GDM1 (cell line): ENCODE measurements around the gene CDH8.

ENCODE experiments used
- DNase-seq: peaks from one replicate; lab custom pipeline; 2025; lab: John Stamatoyannopoulos, UW

Gene CDH8

DNA sequence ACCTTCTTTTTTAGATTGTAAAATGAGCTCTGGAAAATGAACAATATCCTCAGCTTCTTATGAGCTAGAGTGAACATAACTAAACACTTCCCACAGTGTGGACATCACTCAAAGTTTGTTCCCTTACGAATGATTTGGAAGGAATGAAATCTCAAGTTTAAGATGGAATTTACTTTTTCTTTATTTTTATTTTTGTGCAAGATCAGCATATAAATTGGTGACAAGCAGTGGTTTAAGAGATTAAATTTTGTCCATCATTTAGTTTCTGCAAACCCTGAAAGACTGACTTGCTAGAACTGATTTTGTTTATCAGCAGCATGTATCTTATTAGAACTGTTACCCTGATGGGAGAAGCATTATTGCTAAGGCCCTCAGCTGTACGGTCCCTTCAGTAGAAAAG lies 420.1 kb downstream of the CDH8 start:
- no peak for DNase-seq

DNA sequence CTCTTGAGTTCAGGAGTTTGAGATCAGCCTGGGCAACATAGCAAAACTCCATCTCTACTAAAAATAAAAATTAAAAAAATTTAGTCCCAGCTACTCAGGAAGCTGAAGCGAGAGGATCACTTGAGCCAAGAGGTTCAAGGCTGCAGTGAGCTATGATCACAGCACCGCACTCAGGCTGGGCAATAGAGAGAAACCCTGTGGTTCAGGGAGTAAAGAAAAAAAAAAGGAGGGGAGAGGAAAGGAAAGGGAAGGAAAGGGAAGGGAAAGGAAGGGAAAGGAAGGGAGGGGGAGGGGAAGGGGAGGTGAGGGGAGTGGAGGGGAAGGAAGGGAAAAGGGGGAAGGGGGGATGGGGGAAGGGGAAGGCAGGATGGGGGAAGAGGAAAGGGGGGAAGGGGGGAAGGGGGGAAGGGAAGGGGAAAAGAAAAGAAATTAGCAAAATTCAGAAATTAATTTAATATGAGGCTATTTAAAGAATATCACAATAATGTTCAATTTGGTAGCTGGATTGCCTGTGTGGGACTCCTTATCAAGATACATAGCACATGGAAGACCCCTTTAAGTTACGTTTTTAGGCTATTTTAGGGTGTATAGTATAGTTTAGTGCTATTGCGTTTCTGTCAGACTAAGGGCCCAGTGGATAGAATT lies 424.3 kb downstream of the CDH8 start:
- DNase-seq, result no peak

DNA sequence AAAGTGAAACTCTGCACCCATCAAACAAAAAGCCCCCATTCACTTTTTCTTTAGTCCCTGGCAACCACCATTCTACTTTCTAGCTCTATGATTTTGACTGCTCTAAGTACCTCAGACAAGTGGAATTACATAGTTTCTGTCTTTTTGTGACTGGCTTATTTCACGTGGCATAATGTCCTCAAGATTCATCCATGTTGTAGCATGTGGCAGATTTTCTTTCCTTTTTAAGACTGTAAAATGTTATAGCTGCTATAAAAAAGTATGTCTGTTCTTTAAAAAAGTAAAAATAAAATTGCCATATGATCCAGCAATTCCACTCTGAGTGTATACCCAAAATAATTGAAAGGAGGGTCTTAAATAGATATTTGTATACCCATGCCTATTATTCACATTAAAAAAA lies 429.7 kb downstream of the CDH8 start:
- no peak for DNase-seq
